ENCODE measurements around the gene AGFG2.

The AGFG2 gene

DNA sequence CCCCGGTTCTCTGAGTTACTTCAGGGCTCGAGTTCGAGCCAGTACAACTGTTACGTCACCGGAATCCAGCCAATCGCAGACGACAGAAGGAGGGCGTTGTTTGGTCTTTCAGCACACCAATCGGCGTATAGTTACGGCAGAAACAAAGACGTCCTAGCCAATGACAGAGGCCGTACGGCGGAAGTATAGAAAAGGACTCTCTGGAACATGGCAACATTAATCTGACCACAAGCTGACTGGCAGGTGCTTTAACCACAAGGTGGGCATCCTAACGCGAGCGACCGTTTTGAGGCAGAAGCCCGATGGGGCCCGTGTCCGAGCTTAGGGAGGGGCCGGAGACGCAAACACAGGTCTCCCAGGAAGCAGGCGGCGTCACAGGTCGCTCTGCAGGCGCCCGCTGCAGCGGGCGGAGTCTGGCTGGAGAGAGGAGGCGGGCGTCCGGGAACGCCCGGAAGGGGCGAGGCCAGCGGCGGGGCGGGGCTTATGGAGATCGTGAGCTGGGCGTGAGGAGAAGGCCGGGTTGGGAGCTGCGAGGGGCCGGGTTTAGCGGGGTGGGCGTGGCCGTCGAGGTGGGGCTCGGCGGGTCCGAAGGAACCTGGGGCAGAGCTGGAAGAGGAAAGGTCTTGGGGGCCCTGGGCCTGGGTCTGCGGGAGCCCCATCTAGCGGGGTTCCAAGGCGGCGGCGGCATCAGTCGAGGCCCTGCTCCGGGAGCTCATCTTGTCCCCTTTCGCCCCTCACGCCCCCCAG, 73.2 kb downstream of the AGFG2 start, which contains the start of gene MOSPD3 (continued):
- no peak for TF ChIP-seq ZNF311 (tag by site-specific recombination; IDR thresholded peaks at IDR 0.05; ENCODE audit: borderline replicate concordance)
- TF ChIP-seq ZNF19 (tag by site-specific recombination; IDR thresholded peaks at IDR 0.05; ENCODE audit: low read depth), result no peak
- 0 out of 2 replicates have a peak, but pooled peaks have one; percentile 51 for TF ChIP-seq ZNF692 (tag by site-specific recombination; IDR thresholded peaks at IDR 0.05)
- TF ChIP-seq ZNF530 (tag by site-specific recombination; IDR thresholded peaks at IDR 0.05; ENCODE audit: low read depth), result no peak
- TF ChIP-seq GLI4 (tag by site-specific recombination; IDR thresholded peaks at IDR 0.05), result no peak
- no peak for TF ChIP-seq ZFP69B (tag by site-specific recombination; IDR thresholded peaks at IDR 0.05)
- TF ChIP-seq ZNF426 (tag by site-specific recombination; IDR thresholded peaks at IDR 0.05), result no peak
- TF ChIP-seq ZNF768 (tag by site-specific recombination; IDR thresholded peaks at IDR 0.05), result no peak
- TF ChIP-seq KLF8 (tag by site-specific recombination; IDR thresholded peaks at IDR 0.05), result peak; percentile 95
- TF ChIP-seq ZNF16 (tag by site-specific recombination; IDR thresholded peaks at IDR 0.05; ENCODE audit: low read depth), result no peak
- no peak for TF ChIP-seq ZNF211 (tag by site-specific recombination; IDR thresholded peaks at IDR 0.05; ENCODE audit: low read depth)
- no peak for TF ChIP-seq ZNF133 (tag by site-specific recombination; IDR thresholded peaks at IDR 0.05)
- no peak for TF ChIP-seq ZNF510 (tag by site-specific recombination; IDR thresholded peaks at IDR 0.05; ENCODE audit: insufficient replicate concordance)
- no peak for TF ChIP-seq ZNF324 (tag by site-specific recombination; IDR thresholded peaks at IDR 0.05)
- no peak for TF ChIP-seq ZNF280C (tag by site-specific recombination; IDR thresholded peaks at IDR 0.05)
- TF ChIP-seq ZNF155 (tag by site-specific recombination; IDR thresholded peaks at IDR 0.05), result no peak
- TF ChIP-seq HOXD13 (CRISPR knock-in tag; IDR thresholded peaks at IDR 0.05; ENCODE audit: borderline replicate concordance), result no peak
- no peak for TF ChIP-seq ZSCAN5A (tag by site-specific recombination; IDR thresholded peaks at IDR 0.05)
- no peak for TF ChIP-seq MYNN (tag by site-specific recombination; IDR thresholded peaks at IDR 0.05; ENCODE audit: borderline replicate concordance)
- peak; percentile 94 for TF ChIP-seq SP2 (tag by site-specific recombination; IDR thresholded peaks at IDR 0.05)
- no peak for TF ChIP-seq ZNF239 (tag by site-specific recombination; IDR thresholded peaks at IDR 0.05)
- no peak for TF ChIP-seq ZNF514 (tag by site-specific recombination; IDR thresholded peaks at IDR 0.05)
- peak; percentile 98 for TF ChIP-seq ATF2 (tag by site-specific recombination; IDR thresholded peaks at IDR 0.05; ENCODE audit: low read depth)
- TF ChIP-seq ZBTB44 (tag by site-specific recombination; IDR thresholded peaks at IDR 0.05), result 0 out of 2 replicates have a peak, but pooled peaks have one; percentile 5
- no peak for TF ChIP-seq ZNF350 (tag by site-specific recombination; IDR thresholded peaks at IDR 0.05)
- no peak for TF ChIP-seq ZNF214 (tag by site-specific recombination; IDR thresholded peaks at IDR 0.05; ENCODE audit: borderline replicate concordance)
- TF ChIP-seq ZNF302 (tag by site-specific recombination; IDR thresholded peaks at IDR 0.05; ENCODE audit: low read depth), result no peak
- no peak for TF ChIP-seq ZNF10 (tag by site-specific recombination; IDR thresholded peaks at IDR 0.05)
- TF ChIP-seq ZNF23 (tag by site-specific recombination; IDR thresholded peaks at IDR 0.05; ENCODE audit: borderline replicate concordance), result no peak
- no peak for TF ChIP-seq ZNF114 (tag by site-specific recombination; IDR thresholded peaks at IDR 0.05)
- no peak for TF ChIP-seq HOXC10 (CRISPR knock-in tag; IDR thresholded peaks at IDR 0.05)
- TF ChIP-seq, protein P1, sequence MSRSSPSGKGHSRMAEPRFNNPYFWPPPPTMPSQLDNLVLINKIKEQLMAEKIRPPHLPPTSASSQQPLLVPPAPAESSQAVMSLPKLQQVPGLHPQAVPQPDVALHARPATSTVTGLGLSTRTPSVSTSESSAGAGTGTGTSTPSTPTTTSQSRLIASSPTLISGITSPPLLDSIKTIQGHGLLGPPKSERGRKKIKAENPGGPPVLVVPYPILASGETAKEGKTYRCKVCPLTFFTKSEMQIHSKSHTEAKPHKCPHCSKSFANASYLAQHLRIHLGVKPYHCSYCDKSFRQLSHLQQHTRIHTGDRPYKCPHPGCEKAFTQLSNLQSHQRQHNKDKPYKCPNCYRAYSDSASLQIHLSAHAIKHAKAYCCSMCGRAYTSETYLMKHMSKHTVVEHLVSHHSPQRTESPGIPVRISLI (tag by site-specific recombination; IDR thresholded peaks at IDR 0.05), result no peak
